ENCODE results near the gene WWOX.
"Not testable (repeated sequence)": the region's sequence is repeated elsewhere in the genome, so short reads cannot be mapped to it uniquely, and the experiment has no call there.

WWOX gene

DNA sequence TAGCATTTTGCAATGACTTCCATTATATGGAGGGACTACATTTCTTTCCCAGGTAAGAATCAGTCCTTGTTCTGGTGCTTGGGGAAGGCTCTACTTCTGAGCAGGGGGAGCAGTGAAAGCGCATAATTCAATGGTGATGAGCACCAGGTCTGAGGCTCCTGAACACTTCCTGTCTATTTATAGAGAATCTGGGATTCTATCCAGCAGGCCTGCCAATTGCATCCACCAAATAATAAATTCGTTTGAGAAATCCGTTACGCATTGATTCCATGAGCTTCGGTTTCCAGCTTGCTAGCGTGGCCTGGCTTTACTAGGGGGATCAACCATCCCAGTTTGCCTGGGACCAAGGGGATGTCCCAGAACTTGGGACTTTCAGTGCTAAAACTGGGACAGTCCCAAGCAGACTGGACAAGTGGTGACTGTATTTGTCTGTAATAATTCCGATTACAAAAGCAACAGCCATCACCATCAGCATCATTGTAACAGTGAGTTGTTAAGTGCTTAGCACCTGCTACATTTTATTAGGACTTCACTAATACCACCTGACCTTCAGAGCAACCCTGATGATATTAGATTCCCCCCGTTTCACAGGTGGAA, 1151.1 kb downstream of the WWOX start:
- no peak overlapping the region for H3K27ac ChIP-seq (ENCODE audit: low read length)
- H3K4me3 ChIP-seq (ENCODE audit: low read length), result no peak overlapping the region
- H3K9ac ChIP-seq (ENCODE audit: low read length), result no peak overlapping the region
- no peaks in the 10 kb centered on the region for H3K27me3 ChIP-seq (ENCODE audit: control insufficient read depth, insufficient read depth, low read length)
- H3K4me1 ChIP-seq (ENCODE audit: control insufficient read depth, low read depth, low read length), result no peaks in the 10 kb centered on the region
- H3K9me3 ChIP-seq (ENCODE audit: control insufficient read depth, low read depth, low read length), result no peaks in the 10 kb centered on the region
- no peaks in the 10 kb centered on the region for H3K36me3 ChIP-seq (ENCODE audit: control insufficient read depth, low read depth, low read length)

DNA sequence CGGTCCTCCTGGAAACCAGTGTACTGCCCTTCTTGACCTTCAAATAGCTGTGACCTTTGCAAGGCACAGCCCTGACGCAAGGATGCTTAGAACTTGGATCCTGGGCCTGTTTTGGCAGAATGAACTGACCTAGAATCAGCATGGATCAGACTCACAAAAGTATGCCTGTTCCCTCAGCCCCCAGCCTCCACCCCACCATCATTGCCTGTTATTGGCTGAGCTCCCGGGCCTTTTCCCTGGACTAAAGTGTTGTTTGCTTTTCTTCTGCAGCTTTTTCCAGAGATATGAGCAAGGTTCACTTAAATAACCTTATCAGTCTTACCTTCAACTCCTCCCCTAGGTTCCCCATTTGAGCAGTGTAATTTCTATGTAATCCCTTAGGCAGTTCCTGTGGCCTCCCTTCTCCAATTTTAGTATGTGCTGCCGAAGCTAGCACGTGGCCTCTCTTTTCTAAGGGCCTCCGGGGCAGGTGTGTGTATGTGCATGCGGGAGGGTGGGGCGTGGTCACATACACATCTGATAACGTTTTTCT, 1153.7 kb downstream of the WWOX start:
- Histone ChIP-seq H3K4me3 (ENCODE audit: low read length) (no peak overlapping the region), H3K27me3 (ENCODE audit: control insufficient read depth, insufficient read depth, low read length) (no peaks in the 10 kb centered on the region)

DNA sequence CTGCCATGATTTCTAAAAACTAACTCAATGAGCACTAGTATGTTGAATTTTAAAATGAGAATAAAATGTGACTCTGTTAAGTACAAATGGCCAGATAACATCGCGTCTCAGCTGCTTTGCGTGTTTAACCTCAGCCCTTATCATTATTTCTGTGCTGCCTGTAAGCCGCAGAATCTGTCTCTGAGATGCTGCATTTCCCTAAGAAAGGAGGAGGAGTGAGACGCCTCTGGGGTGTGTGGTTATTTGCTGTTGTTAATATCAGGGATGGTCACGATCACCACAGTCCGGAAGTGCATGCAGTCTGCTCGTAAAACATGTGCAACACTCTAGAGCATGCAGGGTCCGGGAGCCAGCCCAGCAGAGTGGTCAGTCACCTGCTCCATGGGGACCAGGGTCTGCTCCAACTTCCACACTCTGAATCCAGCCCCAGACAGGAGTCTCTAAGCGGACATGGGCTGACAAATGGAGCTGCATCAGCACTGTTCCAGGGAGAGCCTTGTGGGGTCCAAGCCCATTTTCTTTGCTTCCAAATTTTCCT, 1158.6 kb downstream of the WWOX start:
- no peaks in the 10 kb centered on the region for H3K36me3 ChIP-seq (ENCODE audit: control insufficient read depth, low read depth, low read length)

More for the DNA sequence above, 1153.7 kb downstream of the WWOX start:
- Histone ChIP-seq H3K36me3 (ENCODE audit: control insufficient read depth, low read depth, low read length) (no peaks in the 10 kb centered on the region), H3K9ac (ENCODE audit: low read length) (no peak overlapping the region), H3K27ac (ENCODE audit: low read length) (no peak overlapping the region), H3K9me3 (ENCODE audit: control insufficient read depth, low read depth, low read length) (no peaks in the 10 kb centered on the region), H3K4me1 (ENCODE audit: control insufficient read depth, low read depth, low read length) (no peaks in the 10 kb centered on the region)

DNA sequence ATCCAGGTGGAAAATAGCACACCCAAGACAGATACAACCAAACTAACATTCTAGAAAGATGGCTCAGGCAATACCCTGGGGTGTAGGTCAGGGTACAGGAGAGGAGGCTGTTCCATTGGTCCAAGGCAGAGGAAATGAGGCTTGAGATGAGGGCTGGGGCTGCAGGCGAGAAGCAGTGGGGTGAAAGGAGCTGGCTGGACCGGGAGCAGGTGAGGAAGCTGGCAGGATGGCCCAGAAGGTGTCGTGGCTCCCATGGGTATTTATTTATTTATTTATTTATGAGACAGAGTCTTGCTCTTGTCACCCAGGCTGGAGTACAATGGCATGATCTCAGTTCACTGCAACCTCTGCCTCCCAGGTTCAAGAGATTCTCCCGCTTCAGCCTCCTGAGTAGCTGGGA, 1161.4 kb downstream of the WWOX start:
- not testable (repeated sequence) for H3K4me3 ChIP-seq (ENCODE audit: low read length); H3K27me3 ChIP-seq (ENCODE audit: control insufficient read depth, insufficient read depth, low read length)

More for the DNA sequence above, 1158.6 kb downstream of the WWOX start:
- no peak overlapping the region for H3K4me3 ChIP-seq (ENCODE audit: low read length)
- no peak overlapping the region for H3K9ac ChIP-seq (ENCODE audit: low read length)
- no peaks in the 10 kb centered on the region for H3K27me3 ChIP-seq (ENCODE audit: control insufficient read depth, insufficient read depth, low read length)
- no peaks in the 10 kb centered on the region for H3K9me3 ChIP-seq (ENCODE audit: control insufficient read depth, low read depth, low read length)
- peaks cover 3% of the 10 kb centered on the region for H3K4me1 ChIP-seq (ENCODE audit: control insufficient read depth, low read depth, low read length)
- H3K27ac ChIP-seq (ENCODE audit: low read length), result no peak overlapping the region

DNA sequence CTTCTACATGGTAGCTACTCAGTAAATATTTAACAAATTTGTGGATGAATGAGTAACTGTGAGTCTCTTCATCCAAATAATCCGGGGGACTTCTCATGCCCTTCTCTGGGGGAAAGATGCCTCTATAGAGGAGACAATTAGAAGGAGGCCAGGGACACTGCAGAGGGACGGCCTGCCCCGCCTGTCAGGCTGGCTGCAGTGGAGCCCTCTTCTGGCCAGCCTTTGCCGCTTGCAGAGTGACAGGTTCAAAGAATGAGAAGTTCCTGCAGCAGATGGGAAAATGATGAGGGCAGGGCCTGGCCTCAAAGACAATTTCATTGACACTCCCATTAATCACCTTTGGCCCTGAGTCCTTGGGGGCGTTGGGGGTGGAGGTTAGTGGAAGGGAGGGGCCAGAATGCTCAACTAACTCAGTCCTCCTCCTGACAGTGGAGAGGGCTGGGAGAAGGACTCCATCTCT, 1162.1 kb downstream of the WWOX start:
- Histone ChIP-seq H3K36me3 (ENCODE audit: control insufficient read depth, low read depth, low read length) (no peaks in the 10 kb centered on the region), H3K9me3 (ENCODE audit: control insufficient read depth, low read depth, low read length) (no peaks in the 10 kb centered on the region), H3K4me1 (ENCODE audit: control insufficient read depth, low read depth, low read length) (peaks cover 3% of the 10 kb centered on the region), H3K27ac (ENCODE audit: low read length) (no peak overlapping the region), H3K27me3 (ENCODE audit: control insufficient read depth, insufficient read depth, low read length) (no peaks in the 10 kb centered on the region), H3K9ac (ENCODE audit: low read length) (no peak overlapping the region), H3K4me3 (ENCODE audit: low read length) (no peak overlapping the region)

More for the DNA sequence above, 1161.4 kb downstream of the WWOX start:
- H3K27ac ChIP-seq (ENCODE audit: low read length); H3K4me1 ChIP-seq (ENCODE audit: control insufficient read depth, low read depth, low read length); H3K36me3 ChIP-seq (ENCODE audit: control insufficient read depth, low read depth, low read length); H3K9me3 ChIP-seq (ENCODE audit: control insufficient read depth, low read depth, low read length); H3K9ac ChIP-seq (ENCODE audit: low read length): not testable (repeated sequence)

DNA sequence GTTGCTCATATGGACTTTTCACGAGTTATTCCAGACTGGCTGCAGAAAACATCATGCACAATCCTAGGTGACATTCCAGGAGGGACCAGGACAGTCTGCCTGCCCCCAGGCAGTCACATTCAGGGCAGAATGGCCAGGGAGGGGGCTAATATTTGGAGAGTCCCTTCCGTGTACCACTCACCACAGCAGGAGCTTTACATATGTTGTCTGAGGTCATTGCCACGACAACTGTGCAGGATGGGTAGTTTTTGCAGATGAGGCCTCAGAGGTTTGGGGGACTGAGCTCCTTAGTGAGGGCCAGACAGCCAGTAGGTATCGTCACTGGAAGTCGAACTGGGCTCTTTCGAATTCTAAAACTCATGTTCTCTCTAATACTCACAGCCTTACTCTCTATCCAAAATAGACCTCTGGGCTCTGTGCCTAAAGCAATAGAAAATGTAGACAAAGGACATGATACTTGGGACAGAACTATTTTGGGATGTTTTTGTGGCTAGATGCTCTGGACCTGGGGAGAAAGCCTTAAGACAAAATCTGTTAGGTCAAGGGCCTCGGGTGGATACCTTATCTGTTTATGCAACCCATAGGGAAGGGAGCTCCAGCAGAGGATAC, 1162.6 kb downstream of the WWOX start:
- H3K27me3 ChIP-seq (ENCODE audit: control insufficient read depth, insufficient read depth, low read length), result no peaks in the 10 kb centered on the region

More for the DNA sequence above, 1162.6 kb downstream of the WWOX start:
- Histone ChIP-seq H3K9me3 (ENCODE audit: control insufficient read depth, low read depth, low read length) (no peaks in the 10 kb centered on the region), H3K36me3 (ENCODE audit: control insufficient read depth, low read depth, low read length) (no peaks in the 10 kb centered on the region), H3K4me1 (ENCODE audit: control insufficient read depth, low read depth, low read length) (peaks cover 3% of the 10 kb centered on the region), H3K27ac (ENCODE audit: low read length) (no peak overlapping the region), H3K4me3 (ENCODE audit: low read length) (no peak overlapping the region), H3K9ac (ENCODE audit: low read length) (no peak overlapping the region)

Measured in iPS-18a (cell line).